GM19240 (cell line): Measurements from ENCODE around the gene SOCS6.
"Not testable (repeated sequence)": the region's sequence is repeated elsewhere in the genome, so short reads cannot be mapped to it uniquely, and the experiment has no call there.

Experiments
- DNase-seq: peaks from one replicate; pipeline ENCODE4 v3.0.0; 2011; ENCODE audit warnings: low spot score; ENCODE audit not compliant: insufficient read length

SOCS6 gene

DNA sequence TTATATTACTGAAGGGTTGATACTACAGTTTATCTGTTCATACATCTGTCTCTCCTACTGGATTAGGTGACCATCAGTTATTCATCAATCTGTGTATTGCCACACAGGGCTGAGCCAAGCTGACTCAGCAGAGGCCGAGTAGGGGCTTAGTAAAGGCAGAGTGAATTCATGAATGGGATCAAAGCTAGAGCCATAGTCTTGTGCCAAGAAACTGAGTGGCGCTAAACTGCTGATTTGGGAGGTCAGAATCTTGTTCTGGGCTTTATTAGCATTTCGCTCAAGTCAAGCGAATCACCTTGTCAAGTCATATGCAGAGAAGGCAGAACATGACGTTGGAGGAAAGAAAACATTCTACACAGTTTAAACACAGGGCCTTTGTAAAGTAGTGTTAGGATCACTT, 34.1 kb downstream of the SOCS6 start:
- DNase-seq = no peak

DNA sequence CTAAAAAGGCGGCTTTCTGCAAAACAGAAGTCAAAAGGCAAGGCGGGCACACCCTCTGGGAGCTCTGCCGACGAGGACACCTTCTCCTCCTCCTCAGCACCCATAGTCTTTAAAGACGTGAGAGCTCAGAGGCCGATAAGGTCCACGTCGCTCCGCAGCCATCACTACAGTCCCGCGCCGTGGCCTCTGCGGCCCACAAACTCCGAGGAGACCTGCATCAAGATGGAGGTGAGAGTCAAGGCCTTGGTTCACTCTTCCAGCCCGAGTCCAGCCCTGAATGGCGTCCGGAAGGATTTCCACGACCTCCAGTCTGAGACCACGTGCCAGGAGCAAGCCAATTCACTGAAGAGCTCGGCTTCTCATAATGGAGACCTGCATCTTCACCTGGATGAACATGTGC, 36.1 kb downstream of the SOCS6 start:
- no peak for DNase-seq

GRCh38 chr18:70326255-70326654, 37.4 kb downstream of the SOCS6 start:
- DNase-seq = no peak

DNA sequence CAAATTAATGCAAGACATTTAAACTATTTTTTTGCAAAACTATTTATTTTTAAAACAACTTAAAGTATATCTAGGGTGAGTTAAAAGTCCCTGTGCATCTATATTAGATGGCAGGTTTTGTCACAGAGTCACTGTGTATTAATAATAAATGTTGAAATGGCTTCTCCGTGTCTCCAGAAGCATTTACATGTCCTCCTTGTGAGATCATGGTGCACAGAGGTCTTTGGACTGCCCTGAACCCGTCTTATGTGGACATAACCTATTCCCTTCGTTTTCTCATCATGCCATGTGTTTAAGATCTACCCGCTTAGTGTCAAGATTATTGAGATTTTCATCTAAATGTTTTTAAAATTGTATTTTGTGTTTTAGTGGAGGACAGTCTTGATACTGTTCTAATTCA, 39.3 kb downstream of the SOCS6 start:
- DNase-seq = no peak

DNA sequence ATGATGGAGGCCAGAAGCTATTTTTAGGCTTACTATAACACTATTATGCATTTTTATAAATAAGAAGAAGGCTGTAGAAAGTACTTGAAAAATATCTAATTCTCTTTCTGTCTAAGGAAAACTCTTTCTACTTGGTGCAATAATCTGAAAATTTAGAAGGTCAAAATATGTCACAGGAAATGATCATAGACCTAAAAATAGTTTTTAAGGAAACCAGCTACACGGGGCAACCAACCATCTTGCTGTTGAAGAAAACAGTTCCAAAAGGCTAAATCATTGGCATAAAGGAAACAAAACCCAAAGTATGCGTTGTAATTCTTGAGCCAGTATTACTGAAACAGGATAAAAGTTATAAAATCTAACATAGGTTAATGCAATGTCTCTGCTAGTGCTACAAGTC, 40.2 kb downstream of the SOCS6 start:
- no peak for DNase-seq

- DNase-seq = no peak
These were observed 42.0 kb downstream of the SOCS6 start for GRCh38 chr18:70330887-70331286.

DNA sequence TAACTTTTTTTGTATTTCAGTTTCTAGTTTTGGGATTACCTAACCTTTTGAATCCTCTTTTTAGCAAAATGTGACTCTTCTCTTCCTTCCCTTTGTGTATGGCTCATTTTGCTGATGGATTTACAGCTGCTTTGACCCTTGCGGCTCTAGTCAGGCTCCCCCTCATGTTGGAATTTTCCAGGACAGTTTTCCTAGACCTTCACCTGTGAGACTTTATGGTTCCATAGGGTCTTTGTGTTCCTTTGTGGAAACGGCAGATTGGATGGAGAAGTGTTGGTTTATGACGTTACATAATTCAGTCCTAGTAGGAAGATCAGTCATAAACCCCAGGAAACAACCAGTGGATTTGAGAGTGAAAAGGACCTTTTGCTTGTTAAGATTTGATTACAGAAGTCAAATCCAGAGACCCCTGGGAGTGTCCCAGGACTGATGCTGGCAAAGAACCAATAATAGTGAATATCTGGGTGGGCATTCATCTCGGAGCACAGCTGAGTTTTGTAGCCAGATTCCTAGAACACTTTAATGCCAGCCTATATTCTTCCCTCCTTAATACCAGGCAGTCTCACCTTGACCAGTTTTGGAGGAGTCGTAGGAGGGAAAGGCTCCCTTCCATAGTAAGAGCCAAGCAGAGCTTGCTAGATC, 42.7 kb downstream of the SOCS6 start:
- no peak for DNase-seq

GRCh38 chr18:70332694-70333093, 43.8 kb downstream of the SOCS6 start:
- no peak for DNase-seq

DNA sequence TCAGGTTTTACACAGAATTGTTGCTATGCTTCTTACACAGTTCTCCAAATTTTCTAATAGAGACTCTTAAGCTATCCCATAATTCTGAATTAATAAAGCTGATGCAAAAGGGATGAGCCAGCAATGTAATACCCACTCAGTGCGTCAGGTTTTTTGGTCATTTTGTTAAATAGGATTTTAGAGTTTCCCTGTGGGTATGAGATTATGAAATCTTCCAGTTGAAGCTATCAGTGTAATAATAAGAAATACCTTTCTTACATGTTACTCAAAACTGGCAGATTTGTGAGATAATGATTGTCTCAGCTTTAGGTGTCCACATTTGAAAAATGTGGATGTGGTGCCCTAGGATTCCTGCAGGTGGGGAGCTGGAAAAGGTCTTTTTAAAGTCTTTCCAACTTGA, 44.5 kb downstream of the SOCS6 start:
- DNase-seq = no peak

DNA sequence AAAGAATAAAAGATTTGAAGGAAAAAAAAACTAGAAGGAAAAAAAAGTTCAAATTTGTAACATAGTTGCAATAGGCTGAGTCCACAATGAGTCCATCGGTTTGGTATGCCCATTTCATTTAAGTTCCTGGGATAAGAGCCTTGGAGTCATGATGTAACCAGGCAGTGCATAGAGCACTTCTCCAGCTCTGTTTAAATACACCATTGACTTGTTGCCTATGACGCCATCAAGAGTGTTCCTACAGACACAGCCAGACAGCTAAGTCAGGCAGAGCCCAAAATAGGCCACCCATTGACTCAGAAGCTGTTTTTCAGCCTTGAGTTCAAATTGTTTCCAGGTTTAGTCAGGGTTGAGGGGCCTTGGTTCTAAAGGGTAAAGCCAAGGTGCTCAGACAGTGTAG, 44.9 kb downstream of the SOCS6 start:
- no peak for DNase-seq

DNA sequence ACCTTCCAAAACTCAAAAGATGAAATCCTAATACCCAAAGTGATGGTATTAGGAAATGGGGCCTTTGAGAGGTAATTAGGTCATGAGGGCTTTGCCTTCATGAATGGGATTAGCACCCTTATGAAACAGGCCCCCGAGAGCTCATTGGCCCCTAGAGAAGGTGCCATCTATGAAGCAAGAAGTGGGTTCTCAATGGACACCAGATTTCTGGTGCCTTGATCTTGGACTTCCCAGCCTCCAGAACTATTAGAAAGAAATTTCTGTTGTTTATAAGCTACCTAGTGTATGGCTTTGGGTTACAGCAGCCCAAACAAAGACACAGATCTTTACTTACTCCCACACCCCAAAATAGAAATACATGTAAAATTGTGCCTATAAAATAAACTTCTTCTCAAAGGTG, 45.4 kb downstream of the SOCS6 start:
- DNase-seq = no peak

DNA sequence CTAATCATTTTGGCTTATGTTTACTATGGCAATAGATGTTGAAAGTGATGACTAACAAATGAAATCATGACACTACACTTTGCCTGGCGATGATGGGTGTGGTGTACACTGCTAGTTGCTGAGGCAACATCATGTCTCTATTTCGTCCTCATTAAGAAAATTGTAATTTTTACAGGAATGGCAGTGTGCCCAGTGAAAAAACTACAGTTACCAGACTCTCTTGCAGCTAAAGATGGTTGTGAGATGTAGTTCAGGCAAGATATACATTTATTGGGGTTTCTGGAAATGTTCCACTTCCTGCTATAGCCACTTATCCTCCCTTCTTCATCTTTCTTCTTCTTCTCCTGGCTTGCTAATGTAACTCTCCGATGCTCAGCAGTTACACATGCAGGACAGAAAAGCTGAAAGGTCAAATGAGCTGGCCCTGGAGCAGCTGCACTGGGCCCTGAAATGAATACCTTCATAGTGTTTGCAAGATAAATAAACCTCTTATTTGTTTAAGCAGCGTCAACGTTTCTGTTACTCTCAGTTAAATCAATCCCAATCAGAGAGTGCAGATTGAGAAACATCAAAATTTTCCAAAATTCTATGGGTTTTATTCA, 46.0 kb downstream of the SOCS6 start:
- DNase-seq = no peak

DNA sequence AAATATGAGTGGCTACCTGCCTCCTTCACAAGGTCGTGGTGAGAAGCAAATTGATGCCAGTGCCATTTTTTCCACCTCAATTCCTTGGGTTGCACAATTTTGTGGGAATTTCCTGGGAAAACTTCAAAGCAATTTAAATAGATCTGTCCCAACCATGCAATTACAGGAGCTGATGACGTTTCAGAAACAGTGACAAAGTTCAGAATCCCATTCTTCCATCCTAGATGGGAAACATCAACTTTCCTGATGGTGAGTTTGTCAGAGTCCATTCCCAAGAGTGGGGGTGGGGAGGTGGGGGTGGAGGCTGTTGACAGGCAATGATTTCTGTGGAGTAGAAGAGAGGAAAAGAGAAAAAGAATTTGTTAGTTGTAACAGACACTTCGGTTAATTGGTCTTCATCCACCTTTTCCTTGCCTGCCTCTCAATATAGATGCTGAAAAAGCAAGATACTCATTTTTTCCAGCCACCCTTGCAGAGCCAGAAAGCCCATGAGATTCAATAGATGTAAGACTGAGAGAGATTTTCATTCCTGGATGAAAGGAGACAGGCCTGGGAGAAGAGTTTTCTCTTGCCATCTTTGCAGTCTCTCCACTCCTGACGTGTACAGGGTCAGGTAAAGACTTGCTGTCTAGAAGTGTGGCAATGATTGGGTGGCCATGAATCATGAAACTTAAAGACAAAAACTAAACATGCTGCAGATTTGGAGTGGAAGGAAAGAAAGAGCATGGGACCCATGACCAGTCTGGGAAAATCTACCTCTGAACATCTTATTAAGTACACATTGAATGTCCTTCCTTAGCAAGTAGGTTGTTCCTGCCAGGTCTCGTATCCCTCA, 47.3 kb downstream of the SOCS6 start:
- DNase-seq = no peak

GRCh38 chr18:70337139-70337972, 48.5 kb downstream of the SOCS6 start:
- no peak for DNase-seq

GRCh38 chr18:70338890-70339289, 50.0 kb downstream of the SOCS6 start:
- no peak for DNase-seq

- DNase-seq = no peak
These were observed 51.1 kb downstream of the SOCS6 start for GRCh38 chr18:70339915-70340314.

DNA sequence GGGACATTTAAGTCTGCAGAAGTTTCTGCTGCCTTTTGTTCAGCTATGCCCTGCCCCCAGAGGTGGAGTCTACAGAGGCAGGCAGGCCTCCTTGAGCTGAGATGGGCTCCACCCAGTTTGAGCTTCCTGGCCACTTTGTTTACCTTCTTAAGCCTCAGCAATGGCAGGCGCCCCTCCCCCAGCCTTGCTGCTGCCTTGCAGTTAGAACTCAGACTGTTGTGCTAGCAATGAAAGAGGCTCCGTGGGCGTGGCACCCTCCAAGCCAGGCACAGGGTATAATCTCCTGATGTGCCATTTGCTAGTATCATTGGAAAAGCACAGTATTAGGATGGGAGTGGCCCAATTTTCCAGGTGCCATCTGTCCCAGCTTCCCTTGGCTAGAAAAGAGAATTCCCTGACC, 59.6 kb downstream of the SOCS6 start:
- not testable (repeated sequence) for DNase-seq

DNA sequence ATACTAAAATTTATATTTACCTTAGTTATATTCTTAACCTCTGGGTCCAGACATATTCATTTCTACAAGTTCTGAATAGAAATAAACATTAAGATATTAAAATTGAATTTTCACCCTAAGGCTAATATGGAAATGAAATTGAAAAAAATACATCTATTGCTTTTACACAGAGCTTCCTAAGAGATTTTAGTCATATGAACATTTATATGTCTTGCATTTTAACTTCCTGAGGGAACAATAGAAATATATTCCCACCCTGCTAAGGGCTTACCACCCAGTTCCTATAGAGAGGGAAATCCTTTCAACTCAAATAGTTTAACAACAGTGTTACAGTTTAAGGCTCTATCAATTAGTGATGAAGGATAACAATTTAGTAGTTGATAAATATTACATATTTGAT, 60.5 kb downstream of the SOCS6 start:
- no peak for DNase-seq

- DNase-seq = no peak
These were observed 65.2 kb downstream of the SOCS6 start for GRCh38 chr18:70354080-70354479.

DNA sequence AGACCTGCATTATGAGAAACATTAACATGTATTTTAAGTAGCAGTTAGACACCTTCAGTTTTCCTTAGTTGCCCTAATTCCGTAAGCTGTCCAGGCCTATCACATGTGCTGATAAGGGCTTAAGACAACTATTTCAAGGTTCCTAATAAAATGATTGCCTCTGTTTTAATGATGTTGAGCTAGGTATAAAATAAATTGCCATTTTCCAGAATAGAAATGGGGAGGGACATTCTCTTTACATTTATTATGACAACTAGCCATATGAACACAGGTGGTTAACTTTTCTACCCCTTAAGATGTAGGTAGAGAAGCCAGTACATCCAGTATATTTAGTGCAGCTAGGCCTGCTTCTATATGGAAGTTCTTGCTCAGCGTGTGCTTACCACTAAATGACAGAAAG, 65.9 kb downstream of the SOCS6 start:
- DNase-seq = no peak

- DNase-seq = no peak
These were observed 67.0 kb downstream of the SOCS6 start for GRCh38 chr18:70355620-70356385.
